ENCODE measurements around the gene SPARCL1.

GRCh38 chr4:87531621-87532020 lies 2.4 kb upstream of the SPARCL1 start:
- no peak for TF ChIP-seq HDGF (IDR thresholded peaks at IDR 0.05; ENCODE audit: borderline replicate concordance)
- no peak for TF ChIP-seq SP1 (IDR thresholded peaks at IDR 0.05)
- TF ChIP-seq FOXM1 (IDR thresholded peaks at IDR 0.05; ENCODE audit: borderline replicate concordance): no peak
- no peak for TF ChIP-seq FOXA1 (IDR thresholded peaks at IDR 0.05)
- no peak for TF ChIP-seq BHLHE40 (IDR thresholded peaks at IDR 0.05; ENCODE audit: borderline replicate concordance)
- TF ChIP-seq SUZ12 (IDR thresholded peaks at IDR 0.05): no peak
- TF ChIP-seq TARDBP (IDR thresholded peaks at IDR 0.05): no peak
- no peak for TF ChIP-seq LEF1 (IDR thresholded peaks at IDR 0.05; ENCODE audit: borderline replicate concordance)
- TF ChIP-seq FOXK2 (IDR thresholded peaks at IDR 0.05): no peak
- TF ChIP-seq ARNT (IDR thresholded peaks at IDR 0.05): no peak
- TF ChIP-seq PKNOX1 (IDR thresholded peaks at IDR 0.05): no peak
- TF ChIP-seq ELF4 (IDR thresholded peaks at IDR 0.05): no peak
- TF ChIP-seq CTBP1 (IDR thresholded peaks at IDR 0.05; ENCODE audit: borderline replicate concordance): no peak
- TF ChIP-seq NFRKB (IDR thresholded peaks at IDR 0.05): no peak
